Skeletal muscle tissue (tissue), 4 donors: ENCODE data around the gene XRN2. TPM values are rescaled to one million over a fixed set of nuclear protein-coding genes. Genes with fewer than 3 reads are reported as not detected.

ENCODE experiments used
- H3K27ac ChIP-seq: one replicate; pipeline ENCODE4 v1.7.0; 2013; ENCODE audit warnings: mild to moderate bottlenecking, low read depth, low read length, inconsistent platforms
- H3K27me3 ChIP-seq, 3 donors: one replicate each; pipeline ENCODE4 v1.7.0; 2013; ENCODE audit warnings: low read length in 3 of 3; ENCODE audit not compliant: control insufficient read depth in 3 of 3, insufficient read depth in 3 of 3
- H3K36me3 ChIP-seq, 3 donors: one replicate each; pipeline ENCODE4 v1.7.0; 2013; ENCODE audit warnings: low read length in 3 of 3; ENCODE audit not compliant: control insufficient read depth in 3 of 3, insufficient read depth in 3 of 3
- H3K4me1 ChIP-seq, 3 donors: one replicate each; pipeline ENCODE4 v1.7.0; 2013; ENCODE audit warnings: low read length in 3 of 3, mild to moderate bottlenecking in 3 of 3; ENCODE audit not compliant: control insufficient read depth in 3 of 3, insufficient read depth in 3 of 3
- H3K4me3 ChIP-seq, 3 donors: one replicate each; pipeline ENCODE4 v1.7.0; 2013; ENCODE audit warnings: low read length in 3 of 3
- H3K9ac ChIP-seq, 3 donors: one replicate each; pipeline ENCODE4 v1.7.0; 2013; ENCODE audit warnings: low read length in 3 of 3, mild to moderate bottlenecking in 3 of 3, moderate library complexity in 2 of 3, low read depth in 1 of 3
- H3K9me3 ChIP-seq, 3 donors: one replicate each; pipeline ENCODE4 v1.7.0; 2013; ENCODE audit warnings: low read length in 3 of 3; ENCODE audit not compliant: control insufficient read depth in 3 of 3
- total RNA-seq: library from RNA; depleted of rRNA; stranded (reverse); fragments of >200 nt; gene quantifications from one replicate; pipeline ENCODE4 v1.2.3, GENCODE V29; 2014
- donor health status: Osteomylitis.

Gene XRN2
- total RNA-seq, 1 donor from 2014 or later, result 53.8 TPM

GRCh38 chr20:21272279-21272678, 30.9 kb upstream of the XRN2 start:
- no peaks in the 10 kb centered on the region for H3K36me3 ChIP-seq
- no peak overlapping the region for H3K4me3 ChIP-seq
- peaks cover 0 to 3% (median 0%) of the 10 kb centered on the region in 3 donors for H3K27me3 ChIP-seq
- peaks cover 0 to 7% (median 6%) of the 10 kb centered on the region in 3 donors for H3K9me3 ChIP-seq
- H3K9ac ChIP-seq, result no peak overlapping the region
- no peaks in the 10 kb centered on the region for H3K4me1 ChIP-seq
- no peak overlapping the region for H3K27ac ChIP-seq

DNA sequence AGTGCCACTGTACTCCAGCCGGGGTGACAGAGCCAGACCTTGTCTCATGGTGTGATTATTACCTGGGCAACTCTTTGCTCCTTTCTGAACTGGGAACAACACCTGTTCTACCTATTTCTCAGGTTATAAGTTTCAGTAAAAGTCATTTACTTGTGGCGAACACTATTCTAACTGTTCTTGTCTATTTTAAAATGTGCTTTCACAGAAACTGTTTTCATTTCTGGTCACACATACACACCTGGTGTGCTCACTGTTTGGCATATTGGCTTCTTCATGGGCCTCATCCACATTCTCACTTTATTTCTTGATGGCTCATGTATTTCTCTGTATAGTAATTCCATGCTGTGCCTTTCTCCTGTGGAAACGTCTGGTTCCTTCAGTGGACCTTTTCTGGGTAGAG, 30.5 kb upstream of the XRN2 start:
- Histone ChIP-seq H3K9me3 (peaks cover 0 to 7% (median 6%) of the 10 kb centered on the region in 3 donors), H3K36me3 (no peaks in the 10 kb centered on the region), H3K4me3 (no peak overlapping the region), H3K9ac (no peak overlapping the region), H3K27ac (no peak overlapping the region), H3K27me3 (peaks cover 0 to 3% (median 0%) of the 10 kb centered on the region in 3 donors), H3K4me1 (no peaks in the 10 kb centered on the region)

- H3K4me3 ChIP-seq, result no peak overlapping the region
- no peak overlapping the region for H3K9ac ChIP-seq
- H3K9me3 ChIP-seq, result peaks cover 0 to 7% (median 6%) of the 10 kb centered on the region in 3 donors
- H3K27me3 ChIP-seq, result peaks cover 0 to 3% (median 0%) of the 10 kb centered on the region in 3 donors
- no peaks in the 10 kb centered on the region for H3K36me3 ChIP-seq
- no peaks in the 10 kb centered on the region for H3K4me1 ChIP-seq
- no peak overlapping the region for H3K27ac ChIP-seq
Observed at GRCh38 chr20:21273755-21274386, 29.3 kb upstream of the XRN2 start.

- Histone ChIP-seq H3K4me1 (no peaks in the 10 kb centered on the region), H3K4me3 (no peak overlapping the region), H3K36me3 (no peaks in the 10 kb centered on the region), H3K27ac (no peak overlapping the region), H3K27me3 (peaks cover 0 to 6% (median 0%) of the 10 kb centered on the region in 3 donors), H3K9ac (no peak overlapping the region), H3K9me3 (no peaks in the 10 kb centered on the region)
Observed at GRCh38 chr20:21278829-21279228, 24.3 kb upstream of the XRN2 start.

GRCh38 chr20:21279706-21280521, 23.2 kb upstream of the XRN2 start:
- no peak overlapping the region for H3K4me3 ChIP-seq
- peaks cover 0 to 3% (median 0%) of the 10 kb centered on the region in 3 donors for H3K27me3 ChIP-seq
- no peak overlapping the region for H3K9ac ChIP-seq
- no peaks in the 10 kb centered on the region for H3K9me3 ChIP-seq
- no peak overlapping the region for H3K27ac ChIP-seq
- no peaks in the 10 kb centered on the region for H3K36me3 ChIP-seq
- no peaks in the 10 kb centered on the region for H3K4me1 ChIP-seq

- H3K9ac ChIP-seq, result no peak overlapping the region
- no peaks in the 10 kb centered on the region for H3K9me3 ChIP-seq
- H3K27me3 ChIP-seq, result peaks cover 0 to 3% (median 0%) of the 10 kb centered on the region in 3 donors
- H3K4me1 ChIP-seq, result no peaks in the 10 kb centered on the region
- no peak overlapping the region for H3K4me3 ChIP-seq
- no peak overlapping the region for H3K27ac ChIP-seq
- H3K36me3 ChIP-seq, result no peaks in the 10 kb centered on the region
Observed at GRCh38 chr20:21280522-21281016, 22.6 kb upstream of the XRN2 start.

DNA sequence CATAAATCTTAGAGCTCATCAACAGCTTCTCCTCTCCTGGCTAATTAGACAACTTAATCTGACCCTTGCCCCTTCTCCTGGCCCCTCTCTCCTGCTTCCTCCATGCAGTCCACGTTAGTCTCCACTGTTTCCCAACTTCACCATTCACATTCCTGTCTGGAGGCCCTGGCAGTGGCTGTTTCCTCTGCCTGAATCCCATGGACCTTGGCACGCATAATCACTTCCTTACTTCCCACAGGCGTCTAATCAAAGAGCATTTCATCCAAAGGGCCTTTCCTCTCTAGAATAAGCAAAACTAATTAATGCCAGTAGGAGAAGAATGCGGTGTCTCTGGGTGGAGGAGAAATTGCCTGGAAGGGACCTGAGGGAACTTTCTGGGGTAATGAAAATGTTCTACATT, 16.4 kb upstream of the XRN2 start:
- peaks cover 5 to 7% (median 6%) of the 10 kb centered on the region in 3 donors for H3K27me3 ChIP-seq
- H3K4me1 ChIP-seq, result no peaks in the 10 kb centered on the region
- no peaks in the 10 kb centered on the region for H3K36me3 ChIP-seq
- no peak overlapping the region for H3K4me3 ChIP-seq
- H3K9ac ChIP-seq, result no peak overlapping the region
- peaks cover 0 to 4% (median 3%) of the 10 kb centered on the region in 3 donors for H3K9me3 ChIP-seq
- no peak overlapping the region for H3K27ac ChIP-seq

- peaks cover 0 to 4% (median 3%) of the 10 kb centered on the region in 3 donors for H3K9me3 ChIP-seq
- no peak overlapping the region for H3K9ac ChIP-seq
- peaks cover 5 to 7% (median 6%) of the 10 kb centered on the region in 3 donors for H3K27me3 ChIP-seq
- no peaks in the 10 kb centered on the region for H3K4me1 ChIP-seq
- no peak overlapping the region for H3K27ac ChIP-seq
- no peak overlapping the region for H3K4me3 ChIP-seq
- no peaks in the 10 kb centered on the region for H3K36me3 ChIP-seq
Observed at GRCh38 chr20:21288587-21289370, 14.4 kb upstream of the XRN2 start.

DNA sequence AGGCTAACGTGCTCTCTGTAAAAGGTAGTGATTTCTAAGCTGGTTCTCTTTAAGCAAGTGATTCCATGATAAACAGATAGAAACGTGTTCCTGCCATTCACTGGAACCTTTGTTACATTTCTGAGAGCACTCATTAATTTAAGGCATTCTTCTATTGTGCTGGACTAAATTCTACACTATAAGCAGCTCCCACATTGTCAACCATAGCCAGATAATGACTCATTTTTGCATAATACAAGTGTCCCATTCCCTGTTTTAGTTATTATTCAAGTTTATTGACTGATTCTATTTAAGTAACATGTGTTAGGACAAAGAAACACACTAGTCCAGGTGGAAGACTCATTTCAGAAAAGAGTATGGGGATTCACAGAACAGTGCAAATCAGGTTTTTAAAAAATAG, 13.5 kb upstream of the XRN2 start:
- Histone ChIP-seq H3K9me3 (peaks cover 0 to 4% (median 3%) of the 10 kb centered on the region in 3 donors), H3K9ac (no peak overlapping the region), H3K27me3 (peaks cover 5 to 7% (median 6%) of the 10 kb centered on the region in 3 donors), H3K27ac (no peak overlapping the region), H3K4me1 (no peaks in the 10 kb centered on the region), H3K36me3 (no peaks in the 10 kb centered on the region), H3K4me3 (no peak overlapping the region)
